GM23248 (cell line): ENCODE data around the gene DNAJC30.

Experiments used
- EZH2 ChIP-seq: fragments of 200-600 bp; sonication (generic); IDR thresholded peaks from 2 replicates; pipeline ENCODE4 v1.6.1; 2018; ENCODE audit warnings: antibody characterized with exemption, mild to moderate bottlenecking; ENCODE audit not compliant: insufficient read depth, poor library complexity, severe bottlenecking
- EZH2phosphoT487 ChIP-seq: fragments of 200-600 bp; sonication (generic); IDR thresholded peaks from 2 replicates; pipeline ENCODE4 v1.6.1; 2018; ENCODE audit warnings: antibody characterized with exemption, moderate library complexity, mild to moderate bottlenecking, low read depth; ENCODE audit not compliant: insufficient read depth

DNA sequence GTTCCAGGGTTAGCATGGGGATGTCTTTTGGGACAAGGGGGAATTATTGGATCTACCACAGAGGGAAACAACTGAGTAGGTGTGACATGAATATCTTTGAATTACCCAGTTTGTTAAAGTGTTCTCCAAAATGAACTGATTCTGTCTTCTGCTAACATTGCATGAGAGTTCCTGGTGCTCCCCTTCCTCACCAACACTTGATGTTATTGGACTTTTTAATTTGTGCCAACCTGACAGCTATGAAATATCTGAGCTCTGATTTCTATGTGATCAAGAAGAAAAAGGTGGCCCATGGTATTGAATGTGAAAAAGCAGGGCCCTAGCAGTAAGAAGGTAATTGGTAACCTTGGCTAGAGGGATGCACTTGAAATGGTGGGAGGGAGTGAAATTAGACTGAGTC lies 20.2 kb downstream of the DNAJC30 start:
- no peak for TF ChIP-seq EZH2
- TF ChIP-seq EZH2phosphoT487: no peak
